Smooth muscle cell (in vitro differentiated cells): ENCODE measurements around the gene MEIKIN. TPM values are rescaled to one million over a fixed set of nuclear protein-coding genes. Genes with fewer than 3 reads are reported as not detected.

Source experiments
- DNase-seq: peaks from one replicate; lab custom pipeline; 2025; ENCODE audit not compliant: unreplicated experiment; lab: John Stamatoyannopoulos, UW
- H2AFZ ChIP-seq: fragments of 200-600 bp; sonication (generic); 2 replicates; pipeline ENCODE4 v1.6.0; 2016; ENCODE audit warnings: antibody characterized with exemption, low read depth, mild to moderate bottlenecking
- H3F3A ChIP-seq: fragments of 200-600 bp; sonication (generic); 2 replicates; pipeline ENCODE4 v1.6.0; 2017; ENCODE audit warnings: antibody characterized with exemption, low read depth
- H3K27ac ChIP-seq: fragments of 200-600 bp; sonication (generic); 2 replicates; pipeline ENCODE4 v1.5.1; 2016; ENCODE audit warnings: low read depth, mild to moderate bottlenecking
- H3K27me3 ChIP-seq: fragments of 200-600 bp; sonication (generic); 2 replicates; pipeline ENCODE4 v1.6.1; 2016; ENCODE audit warnings: low read depth, mild to moderate bottlenecking
- H3K36me3 ChIP-seq: fragments of 200-600 bp; sonication (generic); 2 replicates; pipeline ENCODE4 v1.5.1; 2016; ENCODE audit warnings: low read depth
- H3K4me1 ChIP-seq: fragments of 200-600 bp; sonication (generic); 2 replicates; pipeline ENCODE4 v1.5.1; 2016; ENCODE audit warnings: low read depth
- H3K4me2 ChIP-seq: fragments of 200-600 bp; sonication (generic); 2 replicates; pipeline ENCODE4 v1.6.0; 2016; ENCODE audit warnings: mild to moderate bottlenecking
- H3K4me3 ChIP-seq: fragments of 200-600 bp; sonication (generic); 2 replicates; pipeline ENCODE4 v1.5.1; 2016; ENCODE audit warnings: mild to moderate bottlenecking
- H3K79me2 ChIP-seq: fragments of 200-600 bp; sonication (generic); 2 replicates; pipeline ENCODE4 v1.6.0; 2016; ENCODE audit warnings: low read depth, mild to moderate bottlenecking
- H3K9ac ChIP-seq: fragments of 200-600 bp; sonication (generic); 2 replicates; pipeline ENCODE4 v1.6.0; 2016; ENCODE audit warnings: low read depth
- H3K9me3 ChIP-seq: fragments of 200-600 bp; sonication (generic); replicated peaks from 2 replicates; pipeline ENCODE4 v1.5.1; 2016; ENCODE audit warnings: low read depth
- H4K20me1 ChIP-seq: fragments of 200-600 bp; sonication (generic); 2 replicates; pipeline ENCODE4 v1.6.0; 2016; ENCODE audit warnings: low read depth
- WGBS: methylation state at CpG from one replicate; pipeline ENCODE4 v1.1.7; 2016; ENCODE audit warnings: low lambda C conversion rate; 5-methylcytosine and 5-hydroxymethylcytosine counted together
- polyA plus RNA-seq: library from polyadenylated mRNA; unstranded; fragments of >200 nt; fragmentation: Nextera tagmentation; extraction: Ambion mirVana; gene quantifications from 2 replicates; pipeline ENCODE4 v1.2.1, GENCODE V29; 2016
- total RNA-seq: library from RNA; depleted of rRNA; stranded (reverse); fragments of >200 nt; gene quantifications from 2 replicates; pipeline ENCODE4 v1.2.3, GENCODE V29; 2014
- TF ChIP-seq, protein P1 (sequence below): fragments of 200-600 bp; sonication (generic); IDR thresholded peaks from 2 replicates; pipeline ENCODE4 v1.5.1; 2017; ENCODE audit warnings: borderline replicate concordance, mild to moderate bottlenecking, antibody characterized with exemption; ENCODE audit not compliant: insufficient read depth, poor library complexity, severe bottlenecking

MEIKIN gene
- total and polyA plus RNA-seq, 2 experiments from 2014 or later = not detected

DNA sequence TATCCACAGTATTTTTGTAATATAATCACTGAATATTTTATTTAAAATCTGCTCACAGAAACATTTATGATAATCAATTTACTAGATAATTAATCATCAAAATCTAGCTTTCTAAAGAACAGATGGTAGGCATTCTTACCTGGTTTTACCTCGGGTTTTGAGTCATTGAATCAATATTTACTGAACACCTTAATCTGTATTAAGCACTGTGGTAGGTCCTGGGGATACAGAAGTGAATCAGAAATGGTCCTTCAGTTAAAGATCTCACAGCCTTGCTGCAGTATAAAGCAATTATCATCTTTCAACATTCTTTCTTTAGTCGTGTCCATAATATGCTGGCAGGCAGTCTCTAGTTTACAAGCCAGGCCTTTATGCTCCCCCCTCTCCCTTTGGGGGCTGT lies 2.0 kb upstream of the MEIKIN start:
- Histone ChIP-seq H4K20me1 (no peaks in the 10 kb centered on the region), H3K4me1 (no peaks in the 10 kb centered on the region), H3K9ac (no peak overlapping the region), H3K9me3 (no peaks in the 10 kb centered on the region), H3F3A (no peaks in the 10 kb centered on the region), H3K27ac (no peak overlapping the region), H3K79me2 (no peaks in the 10 kb centered on the region), H3K27me3 (no peaks in the 10 kb centered on the region), H3K36me3 (no peaks in the 10 kb centered on the region), H3K4me2 (no peak overlapping the region), H3K4me3 (no peak overlapping the region), H2AFZ (no peak overlapping the region)
- 63% methylated on average over 2 of the region's 2 CpGs for WGBS
- TF ChIP-seq, protein P1, sequence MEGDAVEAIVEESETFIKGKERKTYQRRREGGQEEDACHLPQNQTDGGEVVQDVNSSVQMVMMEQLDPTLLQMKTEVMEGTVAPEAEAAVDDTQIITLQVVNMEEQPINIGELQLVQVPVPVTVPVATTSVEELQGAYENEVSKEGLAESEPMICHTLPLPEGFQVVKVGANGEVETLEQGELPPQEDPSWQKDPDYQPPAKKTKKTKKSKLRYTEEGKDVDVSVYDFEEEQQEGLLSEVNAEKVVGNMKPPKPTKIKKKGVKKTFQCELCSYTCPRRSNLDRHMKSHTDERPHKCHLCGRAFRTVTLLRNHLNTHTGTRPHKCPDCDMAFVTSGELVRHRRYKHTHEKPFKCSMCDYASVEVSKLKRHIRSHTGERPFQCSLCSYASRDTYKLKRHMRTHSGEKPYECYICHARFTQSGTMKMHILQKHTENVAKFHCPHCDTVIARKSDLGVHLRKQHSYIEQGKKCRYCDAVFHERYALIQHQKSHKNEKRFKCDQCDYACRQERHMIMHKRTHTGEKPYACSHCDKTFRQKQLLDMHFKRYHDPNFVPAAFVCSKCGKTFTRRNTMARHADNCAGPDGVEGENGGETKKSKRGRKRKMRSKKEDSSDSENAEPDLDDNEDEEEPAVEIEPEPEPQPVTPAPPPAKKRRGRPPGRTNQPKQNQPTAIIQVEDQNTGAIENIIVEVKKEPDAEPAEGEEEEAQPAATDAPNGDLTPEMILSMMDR = no peak
- no peak for DNase-seq

DNA sequence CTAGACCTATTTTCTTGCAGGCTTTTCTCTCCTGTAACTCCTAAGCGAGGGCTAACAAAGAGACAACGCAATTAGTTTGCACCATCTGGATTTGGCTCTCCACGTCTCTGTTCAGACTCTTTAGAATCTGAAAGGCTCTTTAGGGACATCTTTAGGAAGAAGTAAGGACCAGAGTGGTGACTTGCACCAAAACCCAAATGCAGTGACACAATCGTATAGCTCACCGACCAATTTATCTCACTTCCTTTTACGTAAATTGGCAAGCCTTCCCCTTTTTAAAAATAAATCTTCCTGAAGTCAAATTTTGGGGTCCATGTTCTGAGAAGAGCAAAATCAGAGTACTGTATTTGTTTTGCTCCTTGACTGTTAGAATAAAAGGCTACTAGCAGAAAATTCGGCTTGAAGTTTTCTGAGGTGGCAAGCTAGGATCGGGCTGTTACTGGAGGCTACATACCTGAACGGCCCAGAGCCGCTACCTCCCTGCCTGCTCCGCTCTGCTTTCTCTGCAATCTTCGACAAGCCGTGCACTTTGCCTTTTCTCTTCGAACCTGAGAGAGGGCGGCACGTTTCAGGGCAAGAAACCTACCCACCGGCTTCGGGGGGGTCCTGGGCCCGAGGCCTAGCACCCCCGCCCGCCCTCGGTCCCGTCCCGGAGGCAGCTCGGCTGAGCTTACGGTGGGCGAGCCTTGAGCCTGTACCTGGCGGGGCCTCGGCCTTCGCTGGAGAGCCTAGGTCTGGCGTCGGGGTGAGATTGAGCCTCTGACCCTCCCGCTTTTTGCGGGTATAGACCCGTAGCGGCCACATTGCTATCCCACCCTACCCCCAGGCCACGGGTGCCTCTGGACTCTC lies 537 bp downstream of the MEIKIN start:
- TF ChIP-seq, protein P1 = no peak

DNA sequence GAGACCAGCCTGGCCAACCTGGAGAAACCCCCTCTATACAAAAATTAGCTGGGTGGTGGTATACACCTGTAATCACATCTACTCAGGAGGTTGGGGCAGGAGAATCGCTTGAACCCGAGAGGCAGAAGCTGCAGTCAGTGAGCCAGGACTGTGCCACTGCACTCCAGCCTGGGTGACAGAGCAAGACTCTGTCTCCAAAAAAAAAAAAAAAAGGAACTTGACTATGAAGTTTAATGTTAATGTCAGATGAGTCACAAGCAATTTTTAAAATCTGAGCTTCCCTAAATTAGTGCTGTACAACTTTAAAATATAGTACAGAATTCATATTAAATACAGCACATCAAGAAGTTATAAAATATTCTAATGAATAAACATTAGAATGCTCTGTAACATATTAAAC lies 1.5 kb downstream of the MEIKIN start:
- Histone ChIP-seq H3F3A (no peaks in the 10 kb centered on the region), H3K4me3 (no peak overlapping the region), H3K27me3 (no peaks in the 10 kb centered on the region), H3K79me2 (no peaks in the 10 kb centered on the region), H2AFZ (no peak overlapping the region), H3K27ac (no peak overlapping the region), H3K9ac (no peak overlapping the region), H3K4me2 (no peak overlapping the region), H3K36me3 (no peaks in the 10 kb centered on the region), H3K9me3 (no peaks in the 10 kb centered on the region), H4K20me1 (no peaks in the 10 kb centered on the region), H3K4me1 (no peaks in the 10 kb centered on the region)
- WGBS = 85% methylated on average over 2 of the region's 2 CpGs
- TF ChIP-seq, protein P1 = no peak
- no peak for DNase-seq

More for the DNA sequence above, 537 bp downstream of the MEIKIN start:
- no peak overlapping the region for H3K27ac ChIP-seq
- no peak for DNase-seq
- H3K4me2 ChIP-seq = no peak overlapping the region
- H3K9ac ChIP-seq = no peak overlapping the region
- WGBS = 94% methylated on average over 30 of the region's 37 CpGs
- H3K4me3 ChIP-seq = no peak overlapping the region
- H3K79me2 ChIP-seq = no peaks in the 10 kb centered on the region
- no peaks in the 10 kb centered on the region for H3K27me3 ChIP-seq
- H3K9me3 ChIP-seq = no peaks in the 10 kb centered on the region
- no peaks in the 10 kb centered on the region for H3K36me3 ChIP-seq
- H3F3A ChIP-seq = no peaks in the 10 kb centered on the region
- H4K20me1 ChIP-seq = no peaks in the 10 kb centered on the region
- no peaks in the 10 kb centered on the region for H3K4me1 ChIP-seq
- H2AFZ ChIP-seq = no peak overlapping the region

DNA sequence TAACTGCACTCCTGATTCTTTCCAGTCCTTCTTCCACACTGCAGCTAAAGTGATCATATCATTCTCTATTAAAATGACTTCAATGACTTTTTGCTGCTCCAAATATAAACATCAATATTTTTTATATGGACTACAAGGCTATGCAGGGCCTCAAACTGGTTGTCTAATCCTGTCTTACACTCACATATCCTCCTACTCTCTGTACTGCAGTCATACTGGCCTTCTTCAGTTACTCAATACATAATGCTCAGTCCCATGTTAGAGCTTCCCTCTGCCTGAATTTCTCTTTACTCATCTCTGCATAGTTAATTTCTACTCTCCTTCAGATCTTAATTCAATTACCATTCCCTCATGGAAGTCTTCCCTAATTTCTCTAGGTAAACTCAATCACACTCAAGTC lies 3.4 kb downstream of the MEIKIN start:
- Histone ChIP-seq H3K79me2 (no peaks in the 10 kb centered on the region), H3K4me1 (no peaks in the 10 kb centered on the region), H3K4me2 (no peak overlapping the region), H4K20me1 (no peaks in the 10 kb centered on the region), H2AFZ (no peak overlapping the region), H3K27me3 (no peaks in the 10 kb centered on the region), H3K4me3 (no peak overlapping the region), H3K27ac (no peak overlapping the region), H3F3A (no peaks in the 10 kb centered on the region), H3K9ac (no peak overlapping the region), H3K36me3 (no peaks in the 10 kb centered on the region), H3K9me3 (no peaks in the 10 kb centered on the region)
- TF ChIP-seq, protein P1 = no peak
- no peak for DNase-seq
